HL-60 (cell line): ENCODE data around the gene POGK.
A peak's percentile ranks its signal among the peaks of the same experiment; 100 is the strongest.

Experiments used
- DNase-seq, 2 experiments: peaks; one replicate each; pipeline ENCODE4 v3.0.0-alpha.2; 2010 to 2020; ENCODE audit warnings: low read depth in 1 of 2, low spot score in 1 of 2
- H3K27ac ChIP-seq: fragments of 250-450 bp; sonication (Bioruptor Pico); replicated peaks from 2 replicates; pipeline ENCODE4 v1.5.1; 2020; ENCODE audit warnings: mild to moderate bottlenecking, moderate library complexity
- H3K27me3 ChIP-seq: fragments of 250-450 bp; sonication (Bioruptor Pico); 2 replicates; pipeline ENCODE4 v1.5.1; 2021; ENCODE audit warnings: mild to moderate bottlenecking, moderate library complexity; ENCODE audit not compliant: insufficient read depth, poor library complexity, severe bottlenecking
- H3K4me3 ChIP-seq: replicated peaks from 2 replicates; pipeline ENCODE4 v1.5.1; 2011; ENCODE audit warnings: mild to moderate bottlenecking, control low read depth, low read length; ENCODE audit not compliant: insufficient read depth
- GABPA ChIP-seq: IDR thresholded peaks from 2 replicates; pipeline ENCODE4 v1.6.1; 2012; ENCODE audit warnings: low read depth
- POLR2AphosphoS5 ChIP-seq: IDR thresholded peaks from 2 replicates; pipeline ENCODE4 v1.6.1; 2012; ENCODE audit warnings: low read depth
- SPI1 ChIP-seq: IDR thresholded peaks from 2 replicates; pipeline ENCODE4 v1.6.1; 2012; ENCODE audit warnings: low read depth, mild to moderate bottlenecking, borderline replicate concordance
- TF ChIP-seq, protein P1 (sequence below): IDR thresholded peaks from one replicate; pipeline ENCODE4 v1.5.1; 2011; ENCODE audit warnings: low read length, control low read depth, inconsistent platforms; ENCODE audit not compliant: insufficient read depth
- TF ChIP-seq, protein P2 (sequence below): IDR thresholded peaks from 2 replicates; pipeline ENCODE4 v1.6.1; 2012; ENCODE audit warnings: low read depth; ENCODE audit not compliant: insufficient replicate concordance

POGK gene

DNA sequence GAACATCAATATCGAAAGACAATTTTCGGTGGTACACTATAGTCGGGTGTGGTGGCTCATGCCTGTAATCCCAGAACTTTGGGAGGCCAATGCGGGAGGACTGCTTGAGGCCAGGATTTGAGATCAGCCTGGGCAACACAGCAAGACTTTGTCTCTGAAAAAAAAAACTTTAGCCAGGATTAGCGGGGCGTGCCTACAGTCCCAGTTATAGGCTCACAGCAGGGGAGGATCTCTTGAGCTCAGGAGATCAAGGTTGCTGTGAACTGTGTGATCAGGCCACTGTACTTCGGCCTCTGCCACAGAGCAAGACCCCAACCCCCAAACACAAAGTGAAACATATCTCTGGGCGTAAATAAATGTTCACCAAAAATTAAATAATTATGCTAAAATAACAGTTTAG is 35.2 kb downstream of the POGK start:
- Histone ChIP-seq H3K27ac (no peak overlapping the region), H3K27me3 (no peaks in the 10 kb centered on the region), H3K4me3 (no peak overlapping the region)
- TF ChIP-seq, protein P1, sequence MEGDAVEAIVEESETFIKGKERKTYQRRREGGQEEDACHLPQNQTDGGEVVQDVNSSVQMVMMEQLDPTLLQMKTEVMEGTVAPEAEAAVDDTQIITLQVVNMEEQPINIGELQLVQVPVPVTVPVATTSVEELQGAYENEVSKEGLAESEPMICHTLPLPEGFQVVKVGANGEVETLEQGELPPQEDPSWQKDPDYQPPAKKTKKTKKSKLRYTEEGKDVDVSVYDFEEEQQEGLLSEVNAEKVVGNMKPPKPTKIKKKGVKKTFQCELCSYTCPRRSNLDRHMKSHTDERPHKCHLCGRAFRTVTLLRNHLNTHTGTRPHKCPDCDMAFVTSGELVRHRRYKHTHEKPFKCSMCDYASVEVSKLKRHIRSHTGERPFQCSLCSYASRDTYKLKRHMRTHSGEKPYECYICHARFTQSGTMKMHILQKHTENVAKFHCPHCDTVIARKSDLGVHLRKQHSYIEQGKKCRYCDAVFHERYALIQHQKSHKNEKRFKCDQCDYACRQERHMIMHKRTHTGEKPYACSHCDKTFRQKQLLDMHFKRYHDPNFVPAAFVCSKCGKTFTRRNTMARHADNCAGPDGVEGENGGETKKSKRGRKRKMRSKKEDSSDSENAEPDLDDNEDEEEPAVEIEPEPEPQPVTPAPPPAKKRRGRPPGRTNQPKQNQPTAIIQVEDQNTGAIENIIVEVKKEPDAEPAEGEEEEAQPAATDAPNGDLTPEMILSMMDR, result no peak
- TF ChIP-seq POLR2AphosphoS5, result no peak
- TF ChIP-seq, protein P2, sequence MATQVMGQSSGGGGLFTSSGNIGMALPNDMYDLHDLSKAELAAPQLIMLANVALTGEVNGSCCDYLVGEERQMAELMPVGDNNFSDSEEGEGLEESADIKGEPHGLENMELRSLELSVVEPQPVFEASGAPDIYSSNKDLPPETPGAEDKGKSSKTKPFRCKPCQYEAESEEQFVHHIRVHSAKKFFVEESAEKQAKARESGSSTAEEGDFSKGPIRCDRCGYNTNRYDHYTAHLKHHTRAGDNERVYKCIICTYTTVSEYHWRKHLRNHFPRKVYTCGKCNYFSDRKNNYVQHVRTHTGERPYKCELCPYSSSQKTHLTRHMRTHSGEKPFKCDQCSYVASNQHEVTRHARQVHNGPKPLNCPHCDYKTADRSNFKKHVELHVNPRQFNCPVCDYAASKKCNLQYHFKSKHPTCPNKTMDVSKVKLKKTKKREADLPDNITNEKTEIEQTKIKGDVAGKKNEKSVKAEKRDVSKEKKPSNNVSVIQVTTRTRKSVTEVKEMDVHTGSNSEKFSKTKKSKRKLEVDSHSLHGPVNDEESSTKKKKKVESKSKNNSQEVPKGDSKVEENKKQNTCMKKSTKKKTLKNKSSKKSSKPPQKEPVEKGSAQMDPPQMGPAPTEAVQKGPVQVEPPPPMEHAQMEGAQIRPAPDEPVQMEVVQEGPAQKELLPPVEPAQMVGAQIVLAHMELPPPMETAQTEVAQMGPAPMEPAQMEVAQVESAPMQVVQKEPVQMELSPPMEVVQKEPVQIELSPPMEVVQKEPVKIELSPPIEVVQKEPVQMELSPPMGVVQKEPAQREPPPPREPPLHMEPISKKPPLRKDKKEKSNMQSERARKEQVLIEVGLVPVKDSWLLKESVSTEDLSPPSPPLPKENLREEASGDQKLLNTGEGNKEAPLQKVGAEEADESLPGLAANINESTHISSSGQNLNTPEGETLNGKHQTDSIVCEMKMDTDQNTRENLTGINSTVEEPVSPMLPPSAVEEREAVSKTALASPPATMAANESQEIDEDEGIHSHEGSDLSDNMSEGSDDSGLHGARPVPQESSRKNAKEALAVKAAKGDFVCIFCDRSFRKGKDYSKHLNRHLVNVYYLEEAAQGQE, result no peak
- DNase-seq, result no peak

DNA sequence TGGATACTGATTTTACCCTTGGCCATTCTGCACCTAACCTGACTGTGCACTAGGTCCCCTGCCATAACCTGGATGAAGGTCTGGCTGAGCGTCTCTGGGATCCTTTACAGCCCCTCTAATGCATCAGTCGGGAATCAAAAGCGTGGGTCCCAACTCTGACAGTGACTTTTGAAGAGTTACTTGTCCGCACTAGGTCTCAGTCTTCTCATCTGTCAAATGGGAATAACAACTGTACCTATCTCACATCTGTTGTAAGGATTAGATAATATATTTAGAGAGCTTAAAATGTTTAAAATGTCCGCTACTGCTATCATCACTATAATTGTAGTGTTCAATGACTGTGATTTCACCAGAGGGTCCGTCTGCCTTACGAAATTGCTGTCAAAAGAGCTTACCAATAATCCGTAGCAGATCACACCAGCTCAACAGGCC is 36.0 kb downstream of the POGK start:
- Histone ChIP-seq H3K4me3 (peak overlapping the region; percentile 91), H3K27ac (peak overlapping the region; percentile 82), H3K27me3 (no peaks in the 10 kb centered on the region)
- no peak for DNase-seq
- TF ChIP-seq, protein P1, result no peak
- TF ChIP-seq, protein P2, result no peak
- TF ChIP-seq POLR2AphosphoS5 (no peak), SPI1 (no peak), GABPA (no peak)

DNA sequence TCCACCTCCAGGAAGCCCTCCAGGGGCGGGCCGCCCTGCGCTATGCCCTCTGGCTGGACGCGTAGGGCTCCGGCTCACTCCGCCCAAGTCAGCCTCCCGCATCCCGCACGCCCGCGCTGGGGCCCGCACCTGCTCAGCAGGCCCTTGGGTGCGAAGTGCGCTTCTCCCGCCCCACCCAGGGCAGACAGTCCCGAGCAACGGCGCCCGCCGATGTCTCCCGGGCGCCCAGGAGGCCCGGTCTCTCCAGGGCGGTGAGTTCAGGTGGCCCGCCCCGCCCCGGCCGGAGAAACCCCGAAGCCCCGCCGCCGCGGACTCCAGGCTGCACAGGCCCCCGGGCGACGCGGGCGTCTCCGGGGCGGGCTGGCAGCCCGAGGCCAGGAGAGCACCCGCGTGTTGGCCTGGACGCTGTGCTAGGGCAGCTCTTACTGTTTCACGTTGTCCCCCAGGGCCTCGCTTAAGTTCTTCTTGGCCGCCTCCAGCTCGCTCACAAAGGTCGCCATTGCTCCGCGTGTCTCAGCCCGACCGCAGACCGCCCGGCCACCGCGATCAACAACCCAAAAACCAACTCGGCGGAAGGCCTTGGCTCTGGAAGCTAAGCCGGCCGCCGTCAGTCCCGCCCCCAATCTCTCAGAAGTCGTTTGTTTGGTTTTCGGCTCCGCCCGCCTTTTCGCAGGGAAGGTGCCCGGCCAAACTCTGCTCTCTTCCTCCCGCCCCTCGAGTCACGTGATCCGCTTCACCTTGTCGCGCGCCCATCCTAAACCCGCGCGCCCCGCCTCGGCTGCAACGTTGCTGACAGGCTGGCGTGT is 36.7 kb downstream of the POGK start, which contains the start of gene TADA1:
Gene TADA1 (minus strand): TSS at position 531 of the 806 bp plus-strand sequence. CDS start 31 bp downstream, at position 500.
- peak within 1 kb of the TSS; percentile 82 for H3K27ac ChIP-seq
- H3K27me3 ChIP-seq, result no peaks in the 10 kb centered on the region
- peak; percentile 44; the same call in 1 of the 2 replicates for TF ChIP-seq GABPA
- peak; percentile 41; the same call in 1 of the 2 replicates for TF ChIP-seq SPI1
- TF ChIP-seq, protein P1, result no peak
- TF ChIP-seq, protein P2, result peak; percentile 53
- TF ChIP-seq POLR2AphosphoS5, result peak; percentile 86
- peak within 1 kb of the TSS; percentile 91 for H3K4me3 ChIP-seq
- DNase-seq, result peak; percentile 96 to 99
